Measurements from ENCODE around the gene CPM.

Gene CPM

DNA sequence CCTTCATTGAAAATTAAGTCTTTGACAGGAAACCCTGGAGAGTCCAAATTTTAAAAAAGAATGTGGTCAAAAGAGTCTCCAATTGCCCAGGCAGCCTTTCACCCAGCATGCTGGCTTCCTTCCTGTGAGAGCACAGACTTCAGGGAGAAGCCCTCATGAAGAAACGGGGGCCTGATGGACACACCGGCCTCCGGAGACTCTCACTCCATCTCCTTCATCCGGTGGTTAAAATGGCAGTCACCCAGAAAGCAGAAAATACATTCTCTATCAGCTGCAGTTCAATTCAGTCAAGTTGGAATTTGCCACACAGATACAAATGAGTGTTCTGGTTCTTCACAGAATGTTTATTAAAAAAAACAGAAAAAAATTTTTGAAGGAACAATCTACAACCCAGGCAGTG lies 56.5 kb downstream of the CPM start:
- DNase-seq: peak in 5 of 14 donors; percentile 10 to 32 (median 17)

DNA sequence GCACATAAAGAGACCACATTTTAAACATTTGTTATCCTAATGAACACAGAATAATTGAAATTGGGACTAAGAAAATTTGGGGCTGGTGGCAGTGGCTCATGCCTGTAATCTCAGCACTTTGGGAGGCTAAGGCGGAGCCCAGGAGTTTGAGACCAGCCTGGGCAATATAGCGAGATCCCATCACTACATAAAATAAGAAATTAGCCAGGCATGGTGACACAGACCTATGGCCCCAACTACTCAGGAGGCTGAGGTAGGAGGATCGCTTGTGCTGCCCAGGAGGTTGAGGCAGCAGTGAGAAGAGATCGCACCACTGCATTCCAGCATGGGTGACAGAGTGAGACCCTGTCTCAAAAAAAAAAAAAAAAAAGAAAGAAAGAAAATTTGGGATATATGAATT lies 59.7 kb downstream of the CPM start:
- DNase-seq: no peak

DNA sequence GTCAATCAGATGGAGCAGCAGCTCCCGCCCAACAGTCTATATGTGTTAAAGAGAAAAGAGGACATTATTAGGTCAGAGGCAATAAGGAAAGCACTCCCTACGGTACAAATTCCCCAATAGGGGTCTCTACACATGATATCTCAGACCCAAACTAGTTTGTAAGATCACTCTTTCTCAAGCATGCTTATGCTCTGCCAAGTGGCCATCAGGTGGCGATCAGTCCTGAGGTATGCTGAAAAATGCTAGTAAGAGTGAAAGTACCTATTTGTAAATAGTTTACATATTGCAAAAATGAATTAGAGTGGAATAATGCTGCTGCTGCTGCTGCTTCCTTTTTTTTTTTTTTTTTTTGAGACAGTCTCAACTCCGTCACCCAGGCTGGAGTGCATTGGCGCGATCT lies 61.0 kb downstream of the CPM start:
- DNase-seq: no peak

DNA sequence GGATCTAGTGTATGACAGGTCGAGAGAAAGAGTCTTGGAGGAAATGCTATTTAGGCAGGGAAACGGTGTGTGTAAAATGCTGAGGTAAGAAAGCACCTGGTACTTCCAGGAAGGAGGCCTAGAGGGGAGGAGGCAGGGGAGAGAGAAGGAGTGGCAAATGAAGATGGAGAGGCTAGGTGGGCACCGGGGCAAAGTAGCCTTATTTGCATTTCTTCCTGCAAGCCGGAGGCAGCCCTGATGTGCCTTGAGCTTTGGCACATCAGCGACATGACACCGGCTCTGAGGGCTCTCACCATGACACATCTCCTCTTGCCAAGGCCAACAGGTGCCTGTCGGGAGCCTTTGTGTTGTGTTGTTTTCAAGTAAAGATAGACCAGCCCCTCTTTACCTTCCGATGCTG lies 61.6 kb downstream of the CPM start:
- DNase-seq: no peak

DNA sequence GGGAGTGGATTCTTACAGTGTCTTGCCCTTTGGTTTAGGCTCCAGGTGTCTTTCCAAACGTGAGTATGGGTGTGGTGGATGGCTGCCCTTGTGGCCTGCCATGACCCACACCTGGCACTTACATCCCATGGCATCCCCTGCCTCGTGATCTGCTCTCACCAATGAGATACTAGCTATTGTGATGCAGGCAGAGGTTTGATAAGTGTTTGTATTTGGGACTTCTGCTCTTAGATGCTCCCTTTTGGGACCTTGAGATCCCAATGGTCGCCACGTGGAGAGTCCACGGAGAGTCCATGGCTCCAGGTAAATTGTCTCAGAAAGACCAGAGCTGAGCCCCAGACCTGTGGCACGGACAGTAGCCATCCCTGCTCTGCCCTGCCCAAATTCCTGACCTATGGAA lies 62.5 kb downstream of the CPM start:
- no peak for DNase-seq

DNA sequence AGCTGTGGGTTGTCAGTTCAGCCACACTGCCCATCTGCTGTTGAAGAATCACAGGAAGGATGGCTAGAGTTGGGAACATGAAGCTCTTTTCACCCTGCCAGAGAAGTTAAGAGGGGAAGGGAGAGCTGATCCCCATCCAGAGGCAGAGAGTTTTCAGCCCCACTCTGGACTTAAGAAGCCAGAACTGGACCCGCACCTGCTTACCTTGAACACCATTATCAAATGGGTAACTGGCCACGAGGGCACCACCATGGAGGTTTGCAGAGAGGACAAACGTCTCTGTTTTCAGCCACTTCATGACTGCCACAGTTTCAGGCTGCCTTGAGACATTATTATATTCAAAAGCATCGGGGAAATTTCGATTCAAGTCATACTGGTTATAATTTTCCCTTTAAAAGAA lies 63.0 kb downstream of the CPM start:
- no peak for DNase-seq

DNA sequence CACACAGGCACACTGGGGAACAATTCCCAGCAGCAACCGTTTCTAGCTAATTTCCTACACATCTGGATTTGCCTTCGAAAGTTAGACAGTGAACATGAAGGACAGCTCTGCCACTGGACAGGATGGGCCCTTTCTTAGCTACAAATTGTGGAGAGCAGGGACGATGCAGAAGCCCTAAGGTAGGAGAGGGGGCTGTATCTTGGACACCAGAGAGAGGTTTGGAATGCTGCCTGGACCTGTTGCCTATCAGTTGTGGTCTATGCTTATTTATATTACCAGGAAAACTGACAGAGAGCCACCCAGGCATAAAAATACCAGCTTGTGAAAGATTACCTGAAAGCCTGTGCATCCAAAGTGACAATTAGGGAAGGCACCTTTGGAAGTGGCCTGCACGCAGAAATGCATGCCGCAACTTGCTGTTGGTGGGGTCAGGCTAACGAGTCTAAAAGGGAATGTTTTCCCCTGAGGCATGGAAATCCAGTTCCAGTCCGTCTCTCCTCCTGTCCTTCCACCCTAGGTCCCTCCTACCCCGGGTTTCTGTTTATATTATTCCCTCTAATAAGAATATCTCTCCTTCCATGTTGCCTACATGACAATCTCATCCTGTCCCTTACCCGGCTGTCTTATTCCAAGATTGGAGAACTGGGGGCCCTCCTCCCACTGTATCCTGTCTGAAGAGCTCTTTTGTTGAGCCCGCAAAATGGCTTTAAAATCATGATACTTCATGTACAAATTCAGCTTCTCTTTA lies 64.8 kb downstream of the CPM start:
- no peak for DNase-seq

DNA sequence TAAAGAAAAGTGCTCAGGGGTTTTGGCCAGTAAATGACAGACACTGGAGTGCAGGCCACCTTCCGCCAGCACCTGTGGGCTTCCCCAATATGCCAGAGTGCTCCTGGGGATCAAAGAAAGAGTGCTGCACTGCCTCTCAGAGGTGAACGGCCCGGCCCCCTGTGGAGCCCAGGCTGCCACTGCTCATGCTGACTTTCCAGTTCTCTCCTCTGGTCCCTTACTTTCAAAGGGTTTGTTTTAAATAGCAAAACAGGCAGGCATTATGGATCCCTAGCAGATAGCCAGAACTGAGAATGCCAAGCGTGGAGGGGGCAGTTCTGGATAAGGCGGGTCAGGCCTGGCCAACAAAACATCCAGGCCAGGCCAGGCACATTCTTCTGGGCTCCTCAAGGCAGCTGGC lies 65.4 kb downstream of the CPM start:
- no peak for DNase-seq

DNA sequence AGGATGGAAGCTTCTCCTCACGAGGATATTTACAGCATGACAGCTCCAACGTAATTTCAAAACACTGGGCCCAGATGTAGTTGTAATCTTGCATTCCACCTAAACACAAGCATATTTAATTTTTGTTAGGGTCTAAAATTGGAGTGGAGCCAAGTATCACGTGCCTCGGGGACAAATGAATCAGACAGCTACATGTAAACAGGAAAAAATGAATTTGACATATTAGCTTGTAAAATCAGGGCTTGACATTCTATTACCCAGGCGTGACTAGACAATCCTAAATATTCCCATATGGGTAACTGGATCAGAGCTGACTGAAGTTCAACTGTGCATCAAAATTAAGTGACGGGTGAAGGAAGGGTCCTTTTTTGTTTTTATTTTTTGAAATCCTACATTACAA lies 66.0 kb downstream of the CPM start:
- DNase-seq: no peak

DNA sequence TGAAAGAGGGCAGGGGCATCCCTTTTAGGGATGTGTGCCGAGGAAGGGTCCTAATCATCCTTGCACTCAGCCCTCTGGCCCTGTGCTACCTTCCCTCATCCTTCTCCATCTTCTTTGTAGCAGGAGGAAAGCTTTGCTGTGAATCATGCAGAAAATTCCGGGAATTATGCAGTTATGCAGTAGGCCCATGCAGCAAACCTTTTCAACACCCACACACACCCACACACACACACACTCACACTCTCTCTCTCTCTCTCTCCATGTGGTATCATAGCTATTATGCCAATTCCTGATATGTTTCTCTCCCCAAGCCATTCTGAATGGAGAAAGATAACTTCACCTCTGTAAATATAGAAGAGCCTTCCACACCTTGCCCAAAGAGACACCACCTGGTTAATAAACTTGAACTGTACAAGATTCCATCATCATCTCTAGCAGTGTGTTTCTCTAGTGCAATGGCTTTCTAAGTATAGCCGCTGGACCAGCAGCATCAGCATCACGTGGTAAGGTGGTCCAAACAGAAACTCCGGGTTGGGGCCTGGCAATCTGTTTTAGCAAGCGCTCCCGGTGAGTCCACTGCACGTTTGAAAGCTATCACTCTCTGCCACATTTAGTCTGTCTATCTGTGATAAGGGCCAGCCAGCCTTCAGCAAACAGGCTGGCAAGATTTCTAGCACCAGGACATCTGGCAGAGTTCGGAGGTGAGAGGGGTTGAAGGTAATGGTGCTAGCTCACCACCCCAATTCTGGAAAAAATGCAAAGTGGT lies 67.4 kb downstream of the CPM start:
- DNase-seq: no peak

DNA sequence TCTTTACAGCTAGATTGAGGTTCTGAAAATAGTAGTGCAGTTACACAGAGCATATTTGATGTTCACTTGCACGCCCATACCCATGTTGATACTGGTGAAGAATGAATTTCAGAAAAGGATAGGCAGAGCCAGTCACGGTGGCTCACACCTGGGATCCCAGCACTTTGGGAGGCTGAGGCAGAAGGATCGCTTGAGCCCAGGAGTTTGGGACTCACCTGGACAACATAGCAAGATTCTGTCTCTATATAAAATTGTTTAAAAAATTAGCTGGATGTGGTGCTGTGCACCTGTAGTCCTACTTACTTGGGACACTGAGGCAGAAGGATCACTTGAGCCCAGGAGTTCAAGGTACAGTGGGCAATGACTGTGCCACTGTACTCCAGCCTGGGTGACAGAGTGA lies 68.4 kb downstream of the CPM start:
- no peak for DNase-seq

DNA sequence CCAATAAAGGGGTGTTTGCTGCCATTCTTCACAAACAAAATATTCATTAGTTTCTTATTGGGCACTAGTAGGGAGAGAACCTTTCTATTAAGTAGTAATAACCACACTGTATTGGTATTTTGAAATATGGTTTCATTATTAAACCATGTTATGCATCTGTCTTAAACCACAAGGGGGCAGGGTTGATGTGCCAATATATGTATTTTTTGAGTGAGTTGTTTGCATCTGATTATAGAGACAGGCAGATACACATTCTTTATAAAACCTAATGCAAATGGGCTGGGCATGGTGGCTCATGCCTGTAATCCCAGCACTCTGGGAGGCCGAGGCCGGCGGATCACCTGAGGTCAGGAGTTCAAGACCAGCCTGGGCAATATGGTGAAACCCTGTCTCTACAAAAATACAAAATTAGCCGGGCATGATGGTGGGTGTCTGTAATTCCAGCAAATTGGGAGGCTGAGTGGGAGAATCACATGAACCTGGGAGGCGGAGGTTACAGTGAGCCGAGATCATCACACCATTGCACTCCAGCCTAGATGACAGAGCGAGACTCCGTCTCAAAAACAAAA lies 69.0 kb downstream of the CPM start:
- DNase-seq: peak in 1 of 14 donors; percentile 11

DNA sequence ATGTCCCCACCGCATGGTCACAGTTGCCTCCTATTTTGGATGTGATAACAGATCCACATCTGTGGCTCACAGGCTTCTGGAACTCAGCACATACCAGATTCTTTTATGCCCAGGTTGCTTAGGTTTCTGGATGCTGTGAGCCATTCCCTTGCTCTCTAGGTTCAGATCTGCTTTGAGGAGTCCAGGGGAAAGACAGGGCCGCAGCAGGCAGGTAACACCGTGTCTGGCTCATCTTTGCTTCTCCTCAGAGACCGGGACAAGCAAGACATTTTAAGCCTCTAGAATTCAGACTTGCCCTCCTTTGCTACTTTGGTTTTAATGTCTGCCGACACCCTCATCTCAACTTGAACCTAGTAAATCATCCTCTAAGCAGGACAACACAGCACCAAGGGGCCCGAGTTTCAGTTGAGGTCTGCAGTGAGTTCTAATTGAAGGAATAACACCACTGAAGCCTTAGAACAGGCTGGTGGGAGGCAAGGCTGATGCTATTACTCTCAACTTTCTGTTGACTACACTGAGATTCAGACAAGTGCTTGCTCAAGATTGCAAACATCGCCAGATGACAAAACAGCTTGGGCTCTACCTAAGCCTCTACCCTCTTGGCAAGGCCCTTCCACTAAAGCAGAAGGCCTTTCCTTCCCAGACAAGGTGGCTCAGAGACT lies 69.7 kb downstream of the CPM start:
- DNase-seq: no peak

DNA sequence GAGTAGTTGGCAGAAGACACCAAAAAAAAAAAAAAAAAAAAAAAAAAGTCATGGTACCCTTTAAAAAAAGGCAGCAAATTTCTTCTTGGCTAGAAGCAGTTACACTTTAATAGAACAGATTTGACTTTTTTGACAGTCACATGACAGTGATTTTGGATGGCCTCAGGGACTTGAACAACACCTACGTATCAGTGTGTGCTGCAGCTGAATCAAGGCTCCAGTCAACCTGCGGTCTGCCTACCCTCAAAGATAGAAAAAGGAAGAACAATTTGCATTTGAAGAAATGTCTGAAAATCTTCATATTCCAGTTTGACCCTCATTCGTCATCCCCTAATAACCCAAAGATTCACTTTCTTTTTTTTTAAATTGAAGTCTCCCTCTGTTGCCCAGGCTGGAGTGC lies 71.1 kb downstream of the CPM start:
- no peak for DNase-seq

DNA sequence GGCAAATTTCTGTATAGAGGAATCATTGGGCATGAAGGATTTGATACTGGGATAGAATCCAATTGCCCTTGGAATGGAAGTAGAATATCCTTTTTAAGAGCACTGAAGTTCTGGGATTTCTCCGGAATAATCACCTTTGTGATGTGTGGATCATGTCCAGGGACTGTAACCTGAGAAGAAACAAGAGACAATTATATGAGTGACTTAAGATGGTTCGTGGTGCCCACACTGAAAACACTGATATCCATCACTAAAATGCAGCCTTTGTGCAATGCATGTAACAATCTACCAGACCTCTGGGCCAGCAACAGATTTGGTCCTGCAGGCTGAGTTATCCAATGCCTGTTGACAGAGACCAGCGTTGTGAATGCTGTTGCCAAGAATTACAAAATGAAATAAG lies 76.5 kb downstream of the CPM start:
- DNase-seq: no peak

DNA sequence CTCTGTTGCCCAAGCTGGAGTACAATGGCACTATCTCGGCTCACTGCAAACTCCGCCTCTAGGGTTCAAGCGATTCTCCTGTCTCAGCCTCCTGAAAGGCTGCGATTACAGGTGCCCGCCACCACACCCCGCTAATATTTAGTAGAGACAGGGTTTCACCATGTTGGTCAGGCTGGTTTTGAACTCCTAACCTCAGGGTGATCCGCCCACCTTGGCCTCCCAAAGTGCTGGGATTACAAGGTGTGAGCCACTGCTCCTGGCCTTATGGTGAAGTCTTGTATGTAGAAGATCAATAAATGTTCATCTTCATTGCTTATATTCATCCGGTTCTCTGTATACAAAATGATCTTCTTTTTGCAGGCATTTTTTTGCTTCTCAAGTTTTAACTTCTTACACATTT lies 77.2 kb downstream of the CPM start:
- DNase-seq: no peak

DNA sequence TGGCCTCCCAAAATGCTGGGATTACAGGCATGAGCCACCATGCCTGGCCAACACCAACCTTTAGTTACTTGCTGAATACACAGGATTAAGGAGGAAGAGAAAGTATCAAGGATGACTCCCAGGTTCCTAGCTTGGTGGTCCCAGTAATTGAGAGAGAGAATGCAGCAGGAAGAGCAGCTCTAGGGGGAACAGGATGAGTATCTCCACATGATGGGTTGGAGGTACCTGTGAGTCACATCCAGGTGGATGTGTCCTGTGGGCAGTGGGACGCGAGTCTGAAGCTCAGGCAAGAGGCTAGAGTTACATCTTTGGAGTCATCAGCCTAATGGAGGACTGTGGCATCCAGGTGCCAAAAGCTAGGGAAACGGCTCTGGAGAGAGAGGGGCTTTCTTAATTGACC lies 77.9 kb downstream of the CPM start:
- DNase-seq: no peak

DNA sequence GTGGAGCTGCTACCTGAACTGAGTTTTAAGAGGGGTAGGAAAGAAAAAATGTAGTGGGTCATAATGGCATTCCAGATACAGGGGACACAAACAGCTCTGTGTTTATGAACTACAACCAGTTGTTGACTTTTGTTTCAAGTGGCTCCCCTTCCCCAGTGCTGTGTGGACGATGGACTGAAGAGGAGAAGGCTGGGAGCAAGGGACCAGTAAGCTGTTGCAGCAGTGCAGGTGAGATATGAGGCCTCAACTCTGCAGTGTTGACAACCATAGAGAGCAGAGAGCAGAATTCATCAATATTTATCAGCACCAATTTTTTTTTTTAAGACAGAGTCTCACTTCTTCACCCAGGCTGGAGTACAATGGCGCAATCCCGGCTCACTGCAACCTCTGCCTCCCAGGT lies 78.4 kb downstream of the CPM start:
- DNase-seq: no peak

DNA sequence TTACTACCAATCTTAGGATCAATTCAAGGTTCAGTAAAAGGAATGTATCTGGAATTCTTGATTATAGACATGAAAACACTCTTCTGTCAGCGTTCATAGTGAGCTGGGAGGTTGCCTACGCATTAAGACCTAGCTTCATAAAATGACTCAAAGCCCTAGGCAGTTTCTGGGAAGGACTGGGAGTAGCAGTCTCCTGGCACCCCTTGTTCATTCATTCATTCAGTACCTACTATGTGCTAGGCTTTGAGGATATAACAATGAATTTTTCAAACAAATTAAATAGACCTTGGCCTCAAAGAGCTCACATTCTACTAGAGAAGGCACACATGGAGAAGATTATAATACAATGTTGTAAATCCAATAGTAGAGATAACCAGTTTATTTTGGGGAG lies 78.9 kb downstream of the CPM start:
- no peak for DNase-seq

DNA sequence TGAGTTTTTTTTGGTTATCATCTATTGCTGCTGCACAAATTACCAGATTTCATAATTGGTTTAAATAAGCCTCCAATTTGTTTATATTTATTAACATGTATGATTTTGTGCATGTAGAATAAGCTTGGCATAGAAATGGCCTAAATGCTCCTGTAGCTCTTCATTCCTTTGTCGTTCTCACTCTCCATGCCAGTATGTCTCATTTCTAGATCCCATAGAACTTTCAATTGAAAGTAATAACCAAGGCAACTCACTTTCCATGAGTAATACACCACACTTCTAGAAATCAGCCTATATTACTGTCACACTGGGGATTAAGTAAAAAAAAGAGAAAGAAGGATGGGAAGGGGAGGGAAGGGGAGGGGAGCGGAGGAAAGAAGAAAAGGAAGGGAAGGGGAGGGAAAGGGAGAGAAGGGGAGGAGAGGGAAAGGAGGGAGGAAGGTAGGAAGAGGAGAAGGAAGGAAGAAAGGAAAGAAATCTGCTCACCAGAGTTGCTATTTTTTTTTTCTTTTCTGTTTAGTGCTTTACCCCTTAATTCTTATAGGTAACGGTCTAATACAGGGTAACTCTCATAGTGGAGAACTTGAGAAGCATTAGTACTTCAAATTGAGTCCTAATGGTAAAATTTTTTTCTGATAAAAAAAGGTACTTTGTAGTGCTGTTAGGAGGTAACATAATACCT lies 79.4 kb downstream of the CPM start:
- DNase-seq: no peak

DNA sequence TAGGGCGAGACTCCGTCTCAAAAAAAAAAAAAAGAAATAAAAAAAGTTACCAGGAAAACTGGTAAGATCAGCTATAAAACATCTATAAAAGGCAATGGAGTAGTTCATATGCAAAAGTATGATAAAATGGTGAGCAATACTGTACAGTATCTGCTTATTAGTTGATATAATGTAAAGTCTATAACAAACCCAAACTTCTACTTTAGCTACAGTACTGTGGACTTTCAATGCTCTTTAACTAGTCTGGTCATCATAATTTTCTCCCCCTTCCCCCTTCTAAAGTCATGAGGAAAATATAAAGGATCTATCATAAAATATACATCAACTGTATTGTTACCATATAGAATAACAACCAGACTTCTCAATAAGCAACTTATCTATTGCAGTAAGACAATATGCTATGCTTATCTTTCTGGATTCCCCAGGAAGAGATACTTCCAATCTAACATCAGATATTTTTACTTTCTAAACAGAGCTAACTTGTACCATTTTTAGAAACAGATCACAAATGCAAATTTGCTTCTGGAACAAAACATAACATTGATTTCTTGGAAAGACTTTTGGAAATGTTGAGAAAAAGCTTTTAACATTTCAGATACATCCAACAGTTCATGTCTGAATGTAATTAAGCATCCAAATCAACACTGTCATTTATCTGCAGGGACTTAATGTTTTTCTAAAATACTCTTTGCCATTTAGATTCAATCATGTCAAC lies 81.2 kb downstream of the CPM start:
- no peak for DNase-seq

DNA sequence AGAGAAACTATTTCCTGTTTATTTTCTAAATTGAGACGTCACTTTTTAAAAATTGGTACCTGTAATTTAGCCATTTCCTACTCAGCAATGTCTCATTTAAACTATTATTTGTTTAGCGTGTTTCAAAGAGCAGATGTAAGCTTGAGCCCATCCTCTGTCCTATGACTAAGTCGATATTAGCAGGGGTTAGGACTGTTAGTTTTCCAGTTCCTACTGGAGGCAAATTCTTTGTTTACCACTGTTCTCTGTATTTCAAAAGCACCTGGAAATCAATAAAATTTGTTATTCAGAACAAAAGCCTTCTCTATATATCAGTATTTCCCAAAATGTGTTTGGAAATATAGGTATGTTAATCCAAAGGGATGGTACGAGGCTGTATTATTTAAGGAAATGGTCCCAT lies 82.6 kb downstream of the CPM start:
- no peak for DNase-seq
